ENCODE measurements around the gene GTF2F2.

GTF2F2 gene

GRCh38 chr13:45305079-45305478 lies 184.8 kb downstream of the GTF2F2 start:
- Histone ChIP-seq H3K79me2 (ENCODE audit: low read length) (no peaks in the 10 kb centered on the region), H3K9ac (ENCODE audit: low read length) (no peak overlapping the region), H3K27ac (ENCODE audit: low read length) (no peak overlapping the region), H2AFZ (ENCODE audit: low read depth, low read length) (no peak overlapping the region), H3K4me1 (ENCODE audit: low read length) (peaks cover 9% of the 10 kb centered on the region), H3K4me2 (ENCODE audit: low read length) (no peak overlapping the region), H4K20me1 (ENCODE audit: insufficient read depth, low read length) (no peaks in the 10 kb centered on the region), H3K36me3 (replicated peaks; ENCODE audit: low read depth, low read length) (no peaks in the 10 kb centered on the region), H3K27me3 (ENCODE audit: low read depth, low read length) (peaks cover 18% of the 10 kb centered on the region; the same call in 1 of the 2 replicates), H3K4me3 (ENCODE audit: low read length) (no peak overlapping the region), H3K9me3 (ENCODE audit: insufficient read depth, low read length) (no peaks in the 10 kb centered on the region)
- TF ChIP-seq EZH2phosphoT487 (IDR thresholded peaks at IDR 0.05; ENCODE audit: low read depth), result no peak
- no peak for TF ChIP-seq CTCF (IDR thresholded peaks at IDR 0.05; ENCODE audit: low read depth, low read length)

- Histone ChIP-seq H2AFZ (ENCODE audit: low read depth, low read length) (no peak overlapping the region), H3K4me3 (ENCODE audit: low read length) (no peak overlapping the region), H4K20me1 (ENCODE audit: insufficient read depth, low read length) (no peaks in the 10 kb centered on the region), H3K79me2 (ENCODE audit: low read length) (no peaks in the 10 kb centered on the region), H3K4me2 (ENCODE audit: low read length) (no peak overlapping the region), H3K4me1 (ENCODE audit: low read length) (peaks cover 23% of the 10 kb centered on the region), H3K9ac (ENCODE audit: low read length) (no peak overlapping the region), H3K27me3 (ENCODE audit: low read depth, low read length) (peaks cover 29% of the 10 kb centered on the region), H3K9me3 (ENCODE audit: insufficient read depth, low read length) (no peaks in the 10 kb centered on the region), H3K36me3 (replicated peaks; ENCODE audit: low read depth, low read length) (no peaks in the 10 kb centered on the region), H3K27ac (ENCODE audit: low read length) (no peak overlapping the region)
- no peak for TF ChIP-seq CTCF (IDR thresholded peaks at IDR 0.05; ENCODE audit: low read depth, low read length)
- no peak for TF ChIP-seq EZH2phosphoT487 (IDR thresholded peaks at IDR 0.05; ENCODE audit: low read depth)
Observed at GRCh38 chr13:45306966-45307365, 186.7 kb downstream of the GTF2F2 start.

- TF ChIP-seq EZH2phosphoT487 (IDR thresholded peaks at IDR 0.05; ENCODE audit: low read depth) (no peak), CTCF (IDR thresholded peaks at IDR 0.05; ENCODE audit: low read depth, low read length) (no peak)
- Histone ChIP-seq H3K79me2 (ENCODE audit: low read length) (no peaks in the 10 kb centered on the region), H2AFZ (ENCODE audit: low read depth, low read length) (peak overlapping the region; percentile 64), H4K20me1 (ENCODE audit: insufficient read depth, low read length) (no peaks in the 10 kb centered on the region), H3K9ac (ENCODE audit: low read length) (peak overlapping the region; percentile 12), H3K4me1 (ENCODE audit: low read length) (peaks cover 21% of the 10 kb centered on the region), H3K4me3 (ENCODE audit: low read length) (peak overlapping the region; percentile 75), H3K4me2 (ENCODE audit: low read length) (peak overlapping the region; percentile 89), H3K27me3 (ENCODE audit: low read depth, low read length) (peaks cover 29% of the 10 kb centered on the region), H3K27ac (ENCODE audit: low read length) (no peak overlapping the region), H3K9me3 (ENCODE audit: insufficient read depth, low read length) (no peaks in the 10 kb centered on the region), H3K36me3 (replicated peaks; ENCODE audit: low read depth, low read length) (no peaks in the 10 kb centered on the region)
Observed at GRCh38 chr13:45310341-45311131, 190.2 kb downstream of the GTF2F2 start.

- Histone ChIP-seq H3K79me2 (ENCODE audit: low read length) (no peaks in the 10 kb centered on the region), H4K20me1 (ENCODE audit: insufficient read depth, low read length) (no peaks in the 10 kb centered on the region), H3K36me3 (replicated peaks; ENCODE audit: low read depth, low read length) (no peaks in the 10 kb centered on the region), H3K4me2 (ENCODE audit: low read length) (no peak overlapping the region), H3K4me1 (ENCODE audit: low read length) (peaks cover 31% of the 10 kb centered on the region), H2AFZ (ENCODE audit: low read depth, low read length) (no peak overlapping the region), H3K4me3 (ENCODE audit: low read length) (no peak overlapping the region), H3K27me3 (ENCODE audit: low read depth, low read length) (peaks cover 11% of the 10 kb centered on the region), H3K9me3 (ENCODE audit: insufficient read depth, low read length) (no peaks in the 10 kb centered on the region), H3K27ac (ENCODE audit: low read length) (no peak overlapping the region), H3K9ac (ENCODE audit: low read length) (no peak overlapping the region)
- TF ChIP-seq EZH2phosphoT487 (IDR thresholded peaks at IDR 0.05; ENCODE audit: low read depth) (no peak), CTCF (IDR thresholded peaks at IDR 0.05; ENCODE audit: low read depth, low read length) (no peak)
Observed at GRCh38 chr13:45314822-45315221, 194.5 kb downstream of the GTF2F2 start.
